CD4-positive, alpha-beta T cell treated with Interleukin-15 for 1 hour (primary cell): ENCODE data around the gene UPK1B.

ENCODE experiments used
- DNase-seq: peaks from one replicate; pipeline ENCODE4 v3.0.0-alpha.2; 2020

UPK1B gene

GRCh38 chr3:119177321-119177720 lies 3.9 kb downstream of the UPK1B start:
- DNase-seq, result no peak

- DNase-seq, result no peak
Measured at GRCh38 chr3:119181765-119182164, 8.4 kb downstream of the UPK1B start.

GRCh38 chr3:119184111-119184510 lies 10.7 kb downstream of the UPK1B start:
- DNase-seq, result no peak

GRCh38 chr3:119184796-119185570 lies 11.6 kb downstream of the UPK1B start:
- no peak for DNase-seq

- DNase-seq, result no peak
Measured at GRCh38 chr3:119187266-119187665, 13.9 kb downstream of the UPK1B start.

- no peak for DNase-seq
Measured at GRCh38 chr3:119191800-119192199, 18.4 kb downstream of the UPK1B start.

- DNase-seq, result no peak
Measured at GRCh38 chr3:119194237-119195150, 21.1 kb downstream of the UPK1B start.

GRCh38 chr3:119195151-119195476 lies 21.7 kb downstream of the UPK1B start:
- no peak for DNase-seq

GRCh38 chr3:119195911-119196310 lies 22.5 kb downstream of the UPK1B start:
- DNase-seq, result no peak

- DNase-seq, result no peak
Measured at GRCh38 chr3:119205209-119205608, 31.8 kb downstream of the UPK1B start.

GRCh38 chr3:119205685-119206084 lies 32.3 kb downstream of the UPK1B start:
- DNase-seq, result no peak

GRCh38 chr3:119206611-119207511 lies 33.5 kb downstream of the UPK1B start:
- no peak for DNase-seq

- no peak for DNase-seq
Measured at GRCh38 chr3:119207512-119207875, 34.1 kb downstream of the UPK1B start.

- no peak for DNase-seq
Measured at GRCh38 chr3:119211193-119211592, 37.8 kb downstream of the UPK1B start.

- DNase-seq, result no peak
Measured at GRCh38 chr3:119211803-119212202, 38.4 kb downstream of the UPK1B start.

GRCh38 chr3:119219069-119219468 lies 45.7 kb downstream of the UPK1B start:
- DNase-seq, result peak; percentile 43

GRCh38 chr3:119220198-119220597 lies 46.8 kb downstream of the UPK1B start:
- no peak for DNase-seq

- DNase-seq, result no peak
Measured at GRCh38 chr3:119220970-119221667, 47.7 kb downstream of the UPK1B start.

GRCh38 chr3:119221779-119222320 lies 48.5 kb downstream of the UPK1B start:
- no peak for DNase-seq

- no peak for DNase-seq
Measured at GRCh38 chr3:119222391-119222790, 49.0 kb downstream of the UPK1B start.

- no peak for DNase-seq
Measured at GRCh38 chr3:119223511-119223910, 50.1 kb downstream of the UPK1B start.

GRCh38 chr3:119225121-119225520 lies 51.7 kb downstream of the UPK1B start:
- DNase-seq, result no peak
